Fibroblast of lung (primary cell): ENCODE results near the gene PDIA2. TPM values are rescaled to one million over a fixed set of nuclear protein-coding genes. Genes with fewer than 3 reads are reported as not detected.

Experiments used
- DNase-seq, 2 donors: peaks; one replicate each; pipeline versions ENCODE4 v3.0.0 to v3.0.0-alpha.2; 2010; ENCODE audit warnings: low read depth in 2 of 2
- H2AFZ ChIP-seq: 2 replicates; pipeline ENCODE4 v1.5.1; 2012; ENCODE audit warnings: low read length, control low read depth, inconsistent platforms
- H3K27ac ChIP-seq: 2 replicates; pipeline ENCODE4 v1.5.1; 2011; ENCODE audit warnings: low read length, control low read depth; ENCODE audit not compliant: insufficient read depth
- H3K27me3 ChIP-seq: 2 replicates; pipeline ENCODE4 v1.5.1; 2011; ENCODE audit warnings: mild to moderate bottlenecking, low read length; ENCODE audit not compliant: control insufficient read depth, insufficient read depth
- H3K36me3 ChIP-seq: 2 replicates; pipeline ENCODE4 v1.5.1; 2011; ENCODE audit warnings: low read length; ENCODE audit not compliant: control insufficient read depth, insufficient read depth
- H3K4me1 ChIP-seq: 2 replicates; pipeline ENCODE4 v1.5.1; 2011; ENCODE audit warnings: low read length; ENCODE audit not compliant: control insufficient read depth, insufficient read depth; ENCODE audit errors: extremely low read depth
- H3K4me2 ChIP-seq: 2 replicates; pipeline ENCODE4 v1.5.1; 2011; ENCODE audit warnings: low read length, control low read depth; ENCODE audit not compliant: insufficient read depth; ENCODE audit errors: extremely low read depth
- H3K4me3 ChIP-seq, 4 experiments: fragments of 200-600 bp in 1 of 4; sonication (generic) in 1 of 4; replicated peaks in 1 of 4; 2 replicates each; pipeline ENCODE4 v1.5.1; 2011 to 2016; ENCODE audit warnings: low read length in 4 of 4, low read depth in 3 of 4, mild to moderate bottlenecking in 3 of 4, control low read depth in 2 of 4, inconsistent platforms in 1 of 4, mixed read lengths in 1 of 4; ENCODE audit not compliant: insufficient read depth in 1 of 4; ENCODE audit errors: control extremely low read depth in 1 of 4
- H3K79me2 ChIP-seq: 2 replicates; pipeline ENCODE4 v1.5.1; 2012; ENCODE audit warnings: mild to moderate bottlenecking, low read length, inconsistent platforms; ENCODE audit not compliant: control insufficient read depth, insufficient read depth
- H3K9ac ChIP-seq: 2 replicates; pipeline ENCODE4 v1.5.1; 2011; ENCODE audit warnings: mild to moderate bottlenecking, low read length, control low read depth; ENCODE audit not compliant: insufficient read depth
- H3K9me3 ChIP-seq: 2 replicates; pipeline ENCODE4 v1.5.1; 2012; ENCODE audit warnings: low read depth, low read length; ENCODE audit not compliant: control insufficient read depth, insufficient read depth
- H4K20me1 ChIP-seq: 2 replicates; pipeline ENCODE4 v1.5.1; 2011; ENCODE audit warnings: low read length; ENCODE audit not compliant: control insufficient read depth, insufficient read depth; ENCODE audit errors: extremely low read depth
- CTCF ChIP-seq, 2 donors: IDR thresholded peaks in 1 of 2; conservative IDR thresholded peaks in 1 of 2; 1 replicate in 1 of 2; 2 replicates in 1 of 2; pipeline ENCODE4 v1.5.1; 2011 to 2012; ENCODE audit warnings: low read length in 2 of 2, control low read depth in 1 of 2, inconsistent platforms in 1 of 2, low read depth in 1 of 2, mild to moderate bottlenecking in 1 of 2
- EZH2 ChIP-seq: IDR thresholded peaks from 2 replicates; pipeline ENCODE4 v1.5.1; 2012; ENCODE audit warnings: low read length, control low read depth, mild to moderate bottlenecking; ENCODE audit errors: missing control alignments
- polyA plus RNA-seq, 2 donors: library from polyadenylated mRNA; depleted of rRNA in 1 of 2; stranded (reverse) in 1 of 2; unstranded in 1 of 2; fragments of >200 nt; gene quantifications; 2 replicates each; pipeline ENCODE4 v1.2.1, GENCODE V29; 2011 to 2012; ENCODE audit warnings: missing spikeins in 1 of 2
- total RNA-seq: library from RNA; depleted of rRNA; stranded (reverse); fragments of >200 nt; gene quantifications from 2 replicates; pipeline ENCODE4 v1.2.1, GENCODE V29; 2014

Gene PDIA2
- total and polyA plus RNA-seq, 2 donors (not counting 1 experiment from before 2014, with no cell fraction given): 0.06 to 0.33 TPM

- no peak overlapping the region for H3K4me3 ChIP-seq
- TF ChIP-seq EZH2 (no peak), CTCF (conservative IDR thresholded peaks at IDR 0.05 in 1 of 2, IDR thresholded peaks at IDR 0.05 in 1 of 2; ENCODE audit: low read depth in 1 of 2, low read length in 2 of 2) (no peak)
- H3K4me2 ChIP-seq: no peak overlapping the region
- no peaks in the 10 kb centered on the region for H3K79me2 ChIP-seq
- H3K36me3 ChIP-seq: no peaks in the 10 kb centered on the region
- DNase-seq: no peak
- no peak overlapping the region for H2AFZ ChIP-seq
- no peak overlapping the region for H3K9ac ChIP-seq
- H4K20me1 ChIP-seq: no peaks in the 10 kb centered on the region
- no peaks in the 10 kb centered on the region for H3K9me3 ChIP-seq
- H3K27me3 ChIP-seq: no peaks in the 10 kb centered on the region
- no peaks in the 10 kb centered on the region for H3K4me1 ChIP-seq
- H3K27ac ChIP-seq: no peak overlapping the region
Measured at GRCh38 chr16:268141-269053, 14.6 kb upstream of the PDIA2 start.

GRCh38 chr16:269061-269796 is 13.7 kb upstream of the PDIA2 start:
- H3K4me1 ChIP-seq: no peaks in the 10 kb centered on the region
- no peak overlapping the region for H3K27ac ChIP-seq
- no peak overlapping the region for H3K4me3 ChIP-seq
- no peak overlapping the region for H3K9ac ChIP-seq
- H2AFZ ChIP-seq: no peak overlapping the region
- H4K20me1 ChIP-seq: no peaks in the 10 kb centered on the region
- no peak for DNase-seq
- no peaks in the 10 kb centered on the region for H3K9me3 ChIP-seq
- no peaks in the 10 kb centered on the region for H3K27me3 ChIP-seq
- TF ChIP-seq CTCF (conservative IDR thresholded peaks at IDR 0.05 in 1 of 2, IDR thresholded peaks at IDR 0.05 in 1 of 2; ENCODE audit: low read depth in 1 of 2, low read length in 2 of 2): no peak
- no peak for TF ChIP-seq EZH2
- no peak overlapping the region for H3K4me2 ChIP-seq
- H3K79me2 ChIP-seq: no peaks in the 10 kb centered on the region
- no peaks in the 10 kb centered on the region for H3K36me3 ChIP-seq

GRCh38 chr16:270381-271255 is 12.3 kb upstream of the PDIA2 start:
- no peaks in the 10 kb centered on the region for H3K9me3 ChIP-seq
- no peak overlapping the region for H3K4me3 ChIP-seq
- no peaks in the 10 kb centered on the region for H3K4me1 ChIP-seq
- H3K36me3 ChIP-seq: no peaks in the 10 kb centered on the region
- no peaks in the 10 kb centered on the region for H3K79me2 ChIP-seq
- no peak for DNase-seq
- H3K27ac ChIP-seq: no peak overlapping the region
- no peaks in the 10 kb centered on the region for H4K20me1 ChIP-seq
- H2AFZ ChIP-seq: no peak overlapping the region
- peaks cover 3% of the 10 kb centered on the region for H3K27me3 ChIP-seq
- no peak for TF ChIP-seq CTCF (conservative IDR thresholded peaks at IDR 0.05 in 1 of 2, IDR thresholded peaks at IDR 0.05 in 1 of 2; ENCODE audit: low read depth in 1 of 2, low read length in 2 of 2)
- no peak for TF ChIP-seq EZH2
- H3K4me2 ChIP-seq: no peak overlapping the region
- no peak overlapping the region for H3K9ac ChIP-seq
